Activated CD8-positive, alpha-beta T cell treated with anti-CD3 and anti-CD28 coated beads, Interleukin-2, amount 10 ng/mL, durations not matched to agents 7 days and 5 days (primary cell): ENCODE data around the gene HIRA. TPM values are rescaled to one million over a fixed set of nuclear protein-coding genes. Genes with fewer than 3 reads are reported as not detected.
"Not testable (repeated sequence)": the region's sequence is repeated elsewhere in the genome, so short reads cannot be mapped to it uniquely, and the experiment has no call there.

Source experiments
- ATAC-seq: fragments of 150-1000 bp; cut with Tn5 transposase; one replicate; pipeline ENCODE4 v1.10.0; 2021; ENCODE audit warnings: moderate library complexity
- CTCF ChIA-PET: fragments of 350-600 bp; sonication (Branson Sonifier 250); formaldehyde crosslinking; loops from one replicate; lab custom pipeline; 2021; ENCODE audit warnings: antibody characterized with exemption; lab: Charles Lee
- POLR2A ChIA-PET: fragments of 350-600 bp; sonication (Branson Sonifier 250); formaldehyde crosslinking; loops from one replicate; lab custom pipeline; 2021; ENCODE audit warnings: antibody characterized with exemption; lab: Charles Lee
- DNase-seq: peaks from one replicate; pipeline ENCODE4 v3.0.0-alpha.2; 2020
- H3K27ac Mint-ChIP-seq: one replicate; pipeline ENCODE4 v1.8.0; 2021; ENCODE audit warnings: mild to moderate bottlenecking, mixed read lengths
- H3K27me3 Mint-ChIP-seq: one replicate; pipeline ENCODE4 v1.8.0; 2021; ENCODE audit warnings: low read depth, mixed read lengths
- H3K36me3 Mint-ChIP-seq: one replicate; pipeline ENCODE4 v1.8.0; 2021; ENCODE audit warnings: low read depth, mixed read lengths
- H3K4me1 Mint-ChIP-seq: one replicate; pipeline ENCODE4 v1.8.0; 2021; ENCODE audit warnings: low read depth, mixed read lengths
- H3K4me3 Mint-ChIP-seq: one replicate; pipeline ENCODE4 v1.8.0; 2021; ENCODE audit warnings: mild to moderate bottlenecking, mixed read lengths
- H3K9me3 Mint-ChIP-seq: one replicate; pipeline ENCODE4 v1.8.0; 2022; ENCODE audit warnings: mixed read lengths; ENCODE audit not compliant: insufficient read depth
- total RNA-seq, 2 experiments: library from RNA; stranded (reverse); gene quantifications; one replicate each; pipeline ENCODE4 v1.2.3, GENCODE V29; 2021

The HIRA gene
- total RNA-seq, 2 experiments from 2014 or later: 47.0 to 48.1 TPM

- Mint-ChIP-seq H3K4me1 (no peaks in the 10 kb centered on the region), H3K4me3 (no peak overlapping the region), H3K27ac (no peak overlapping the region), H3K27me3 (no peaks in the 10 kb centered on the region), H3K36me3 (peaks cover 61% of the 10 kb centered on the region), H3K9me3 (no peaks in the 10 kb centered on the region)
- POLR2A ChIA-PET: no interaction called here
- CTCF ChIA-PET: no interaction called here
- ATAC-seq (no peak), DNase-seq (no peak)
Observed at GRCh38 chr22:19374410-19374809, 57.1 kb downstream of the HIRA start.

GRCh38 chr22:19373450-19373849 is 58.1 kb downstream of the HIRA start:
- Mint-ChIP-seq H3K27me3 (no peaks in the 10 kb centered on the region), H3K4me3 (no peak overlapping the region), H3K9me3 (no peaks in the 10 kb centered on the region), H3K4me1 (no peaks in the 10 kb centered on the region), H3K36me3 (peaks cover 63% of the 10 kb centered on the region), H3K27ac (no peak overlapping the region)
- ChIA-PET CTCF (no interaction called here), POLR2A (no interaction called here)
- ATAC-seq (no peak), DNase-seq (no peak)

GRCh38 chr22:19371893-19372292 is 59.6 kb downstream of the HIRA start:
- H3K27me3 Mint-ChIP-seq: no peaks in the 10 kb centered on the region

GRCh38 chr22:19368876-19369275 is 62.7 kb downstream of the HIRA start:
- Mint-ChIP-seq H3K36me3 (peaks cover 35% of the 10 kb centered on the region), H3K27ac (no peak overlapping the region), H3K27me3 (no peaks in the 10 kb centered on the region), H3K4me1 (no peaks in the 10 kb centered on the region), H3K9me3 (no peaks in the 10 kb centered on the region), H3K4me3 (no peak overlapping the region)
- CTCF ChIA-PET: no interaction called here
- POLR2A ChIA-PET: no interaction called here
- ATAC-seq (no peak), DNase-seq (no peak)

More at GRCh38 chr22:19371893-19372292, 59.6 kb downstream of the HIRA start:
- Mint-ChIP-seq H3K4me1 (no peaks in the 10 kb centered on the region), H3K27ac (no peak overlapping the region), H3K36me3 (peaks cover 58% of the 10 kb centered on the region), H3K4me3 (no peak overlapping the region), H3K9me3 (no peaks in the 10 kb centered on the region)
- DNase-seq (no peak), ATAC-seq (no peak)
- CTCF ChIA-PET: no interaction called here
- POLR2A ChIA-PET: no interaction called here

GRCh38 chr22:19367763-19368367 is 63.7 kb downstream of the HIRA start:
- Mint-ChIP-seq H3K36me3 (peaks cover 27% of the 10 kb centered on the region), H3K9me3 (no peaks in the 10 kb centered on the region), H3K27ac (no peak overlapping the region), H3K4me1 (no peaks in the 10 kb centered on the region), H3K4me3 (no peak overlapping the region), H3K27me3 (no peaks in the 10 kb centered on the region)
- DNase-seq: no peak
- ChIA-PET CTCF (no interaction called here), POLR2A (interaction anchor here (0.6 kb wide), 1 partner anchor 95 kb away, joined by 3 read pairs; no protein-coding TSS in a partner anchor)
- ATAC-seq: no peak

- CTCF ChIA-PET, H3K9me3 Mint-ChIP-seq, DNase-seq, H3K27ac Mint-ChIP-seq, H3K4me1 Mint-ChIP-seq, POLR2A ChIA-PET, H3K27me3 Mint-ChIP-seq, H3K4me3 Mint-ChIP-seq, ATAC-seq: not testable (repeated sequence)
- peaks cover 41% of the 10 kb centered on the region for H3K36me3 Mint-ChIP-seq
Observed at GRCh38 chr22:19363541-19363940, 68.0 kb downstream of the HIRA start.

- Mint-ChIP-seq H3K4me3 (no peak overlapping the region), H3K27ac (no peak overlapping the region), H3K9me3 (no peaks in the 10 kb centered on the region), H3K4me1 (no peaks in the 10 kb centered on the region), H3K27me3 (no peaks in the 10 kb centered on the region), H3K36me3 (peaks cover 41% of the 10 kb centered on the region)
- ATAC-seq (no peak), DNase-seq (no peak)
- POLR2A ChIA-PET: no interaction called here
- CTCF ChIA-PET: no interaction called here
Observed at GRCh38 chr22:19361501-19362103, 69.9 kb downstream of the HIRA start.

- CTCF ChIA-PET: no interaction called here
- POLR2A ChIA-PET: no interaction called here
- Mint-ChIP-seq H3K27me3 (no peaks in the 10 kb centered on the region), H3K9me3 (no peaks in the 10 kb centered on the region), H3K4me1 (no peaks in the 10 kb centered on the region), H3K36me3 (peaks cover 43% of the 10 kb centered on the region), H3K27ac (no peak overlapping the region), H3K4me3 (no peak overlapping the region)
- DNase-seq (no peak), ATAC-seq (no peak)
Observed at GRCh38 chr22:19360862-19361261, 70.7 kb downstream of the HIRA start.

GRCh38 chr22:19360300-19360792 is 71.2 kb downstream of the HIRA start:
- no peak overlapping the region for H3K4me3 Mint-ChIP-seq
- ATAC-seq (no peak), DNase-seq (no peak)
- H3K4me1 Mint-ChIP-seq: no peaks in the 10 kb centered on the region
- no peak overlapping the region for H3K27ac Mint-ChIP-seq
- H3K36me3 Mint-ChIP-seq: peaks cover 46% of the 10 kb centered on the region
- ChIA-PET CTCF (no interaction called here), POLR2A (no interaction called here)
- no peaks in the 10 kb centered on the region for H3K9me3 Mint-ChIP-seq
- no peaks in the 10 kb centered on the region for H3K27me3 Mint-ChIP-seq

GRCh38 chr22:19359554-19360299 is 71.8 kb downstream of the HIRA start:
- H3K4me3 Mint-ChIP-seq: no peak overlapping the region
- CTCF ChIA-PET: no interaction called here
- no peaks in the 10 kb centered on the region for H3K9me3 Mint-ChIP-seq
- ATAC-seq: no peak
- no peak for DNase-seq
- H3K27me3 Mint-ChIP-seq: no peaks in the 10 kb centered on the region
- H3K27ac Mint-ChIP-seq: no peak overlapping the region
- H3K36me3 Mint-ChIP-seq: peaks cover 49% of the 10 kb centered on the region
- no peaks in the 10 kb centered on the region for H3K4me1 Mint-ChIP-seq
- POLR2A ChIA-PET: no interaction called here

- Mint-ChIP-seq H3K4me3 (no peak overlapping the region), H3K9me3 (no peaks in the 10 kb centered on the region), H3K36me3 (peaks cover 50% of the 10 kb centered on the region), H3K27me3 (no peaks in the 10 kb centered on the region), H3K27ac (no peak overlapping the region), H3K4me1 (no peaks in the 10 kb centered on the region)
- ATAC-seq (no peak), DNase-seq (no peak)
- CTCF ChIA-PET: no interaction called here
- POLR2A ChIA-PET: no interaction called here
Observed at GRCh38 chr22:19358703-19359553, 72.6 kb downstream of the HIRA start.
